Astrocyte of the spinal cord (primary cell): ENCODE data around the gene S100A7.
A peak's percentile ranks its signal among the peaks of the same experiment; 100 is the strongest.
"Not testable (repeated sequence)": the region's sequence is repeated elsewhere in the genome, so short reads cannot be mapped to it uniquely, and the experiment has no call there.

Experiments used
- DNase-seq: peaks from one replicate; pipeline ENCODE4 v3.0.0; 2011; ENCODE audit warnings: low read depth, low spot score
- H3K4me3 ChIP-seq: 2 replicates; pipeline ENCODE4 v1.5.1; 2011; ENCODE audit warnings: low read depth, mild to moderate bottlenecking, low read length, moderate library complexity
- CTCF ChIP-seq: IDR thresholded peaks from 2 replicates; pipeline ENCODE4 v1.5.1; 2012; ENCODE audit warnings: low read depth, mild to moderate bottlenecking, low read length, inconsistent platforms
- in situ Hi-C: cut with HindIII; loops from 2 replicates; pipeline ENCODE4 v1.10.0; 2017; ENCODE audit warnings: low sequenced_read_pairs

The S100A7 gene

DNA sequence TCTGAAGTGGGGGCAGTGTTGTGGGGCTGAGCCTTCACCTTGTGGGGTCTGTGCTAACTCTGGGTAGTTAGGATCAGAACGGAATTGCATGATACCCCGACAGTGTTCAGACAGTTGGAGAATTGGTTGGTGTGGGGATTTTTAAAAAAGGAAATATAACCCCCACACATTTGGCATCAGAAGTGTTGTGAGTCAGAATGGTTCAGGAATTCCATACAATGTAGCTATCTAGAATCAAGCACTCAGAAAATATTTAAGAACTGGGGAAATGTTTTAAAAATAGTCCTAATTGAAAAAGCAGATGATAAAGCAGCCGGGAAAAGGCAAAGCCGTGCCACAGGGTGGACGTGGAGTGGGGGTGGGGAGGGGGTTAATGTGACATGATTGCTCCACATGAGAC lies 6.5 kb upstream of the S100A7 start:
- no peak overlapping the region for H3K4me3 ChIP-seq
- no peak for DNase-seq
- in situ Hi-C loops = no loop called here
- no peak for TF ChIP-seq CTCF

GRCh38 chr1:153465811-153466636 lies 5.6 kb upstream of the S100A7 start:
- peak; percentile 72 for TF ChIP-seq CTCF
- no peak overlapping the region for H3K4me3 ChIP-seq
- in situ Hi-C loops = no loop called here
- peak; percentile 29 for DNase-seq

GRCh38 chr1:153462741-153463140 lies 2.3 kb upstream of the S100A7 start:
- DNase-seq, H3K4me3 ChIP-seq, in situ Hi-C loops: not testable (repeated sequence)

DNA sequence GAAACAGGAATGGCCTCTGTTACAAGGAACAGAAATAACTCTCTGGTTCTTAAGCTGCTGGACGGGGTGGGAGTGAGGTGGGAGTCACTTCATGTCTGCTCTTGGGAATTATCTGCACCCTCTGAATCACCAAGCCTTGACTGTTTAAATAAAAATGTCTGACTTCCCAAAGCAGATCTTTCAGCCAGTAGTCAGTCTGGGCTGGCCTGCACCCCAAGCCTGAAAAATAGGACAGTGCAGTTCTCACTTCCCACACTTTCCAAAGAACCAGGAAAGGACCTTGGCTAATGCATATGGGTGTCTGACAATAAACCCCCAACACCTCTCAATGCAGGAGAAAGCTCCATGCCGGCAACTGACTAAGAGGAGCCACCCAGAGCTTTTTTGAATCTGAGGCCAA lies 796 bp downstream of the S100A7 start:
- no peak for DNase-seq
- in situ Hi-C loops = no loop called here
- no peak overlapping the region for H3K4me3 ChIP-seq
- TF ChIP-seq CTCF = no peak

GRCh38 chr1:153456396-153456795 lies 4.1 kb downstream of the S100A7 start:
- no peak for TF ChIP-seq CTCF
- no peak overlapping the region for H3K4me3 ChIP-seq
- in situ Hi-C loops = no loop called here
- DNase-seq = no peak

GRCh38 chr1:153448851-153449250 lies 11.6 kb downstream of the S100A7 start:
- DNase-seq, H3K4me3 ChIP-seq, in situ Hi-C loops: not testable (repeated sequence)

DNA sequence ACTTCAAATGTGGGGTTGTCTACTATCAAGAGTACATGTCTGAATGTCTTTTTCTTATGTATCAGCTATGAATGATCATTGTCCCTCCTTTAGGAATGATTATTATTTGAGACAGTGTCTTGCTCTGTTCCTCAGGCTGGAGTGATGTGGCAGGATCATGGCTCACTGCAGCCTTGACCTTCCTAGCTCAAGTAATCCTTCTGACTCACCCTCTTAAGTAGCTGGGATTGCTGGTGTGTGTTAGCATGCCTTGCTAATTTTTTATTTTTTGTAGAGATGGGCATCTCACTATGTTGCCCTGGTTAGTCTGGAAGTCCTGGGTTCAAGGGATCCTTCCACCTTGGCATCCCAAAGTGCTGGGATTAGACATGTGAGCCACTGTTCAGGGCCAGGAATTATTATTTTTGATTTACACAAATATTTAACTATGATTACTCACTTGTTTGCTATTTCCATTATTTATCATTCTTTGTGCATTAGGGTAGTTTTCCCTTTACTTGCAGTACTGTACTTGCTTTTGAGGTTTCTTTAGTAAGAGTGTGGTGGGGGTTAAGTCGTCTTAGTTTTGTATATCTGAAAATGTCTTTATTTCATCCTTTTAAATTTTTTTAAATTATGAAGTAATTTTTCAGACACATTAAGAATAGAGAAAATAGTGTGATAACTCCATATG lies 12.8 kb downstream of the S100A7 start:
- DNase-seq = peak; percentile 21
- TF ChIP-seq CTCF = no peak
- in situ Hi-C loops = no loop called here

More for the DNA sequence above, 12.8 kb downstream of the S100A7 start:
- no peak overlapping the region for H3K4me3 ChIP-seq
